Fibroblast of pulmonary artery (primary cell): ENCODE measurements around the gene CNBD2.
A peak's percentile ranks its signal among the peaks of the same experiment; 100 is the strongest.
"Not testable (repeated sequence)": the region's sequence is repeated elsewhere in the genome, so short reads cannot be mapped to it uniquely, and the experiment has no call there.

Experiments used
- DNase-seq: peaks from one replicate; pipeline ENCODE4 v3.0.0-alpha.2; 2010; ENCODE audit warnings: low read depth
- H3K4me3 ChIP-seq: replicated peaks from 2 replicates; pipeline ENCODE4 v1.5.1; 2011; ENCODE audit warnings: low read depth, mild to moderate bottlenecking, control low read depth, low read length, moderate library complexity
- CTCF ChIP-seq: IDR thresholded peaks from 2 replicates; pipeline ENCODE4 v1.5.1; 2011; ENCODE audit warnings: mild to moderate bottlenecking, control low read depth, low read length, inconsistent platforms; ENCODE audit errors: missing control alignments

The CNBD2 gene

GRCh38 chr20:36065427-36065998 is 97.1 kb downstream of the CNBD2 start:
- no peak for TF ChIP-seq CTCF
- H3K4me3 ChIP-seq, result peak overlapping the region; percentile 57
- DNase-seq, result no peak

GRCh38 chr20:36066777-36067176 is 98.4 kb downstream of the CNBD2 start:
- TF ChIP-seq CTCF, result no peak
- H3K4me3 ChIP-seq, result no peak overlapping the region
- DNase-seq, result no peak

GRCh38 chr20:36068526-36068925 is 100.1 kb downstream of the CNBD2 start:
- DNase-seq, H3K4me3 ChIP-seq: not testable (repeated sequence)

- no peak overlapping the region for H3K4me3 ChIP-seq
- TF ChIP-seq CTCF, result no peak
These were observed 102.1 kb downstream of the CNBD2 start for GRCh38 chr20:36070451-36070850.

GRCh38 chr20:36071848-36072247 is 103.5 kb downstream of the CNBD2 start:
- no peak overlapping the region for H3K4me3 ChIP-seq
- DNase-seq, result no peak
- TF ChIP-seq CTCF, result no peak

More at GRCh38 chr20:36070451-36070850, 102.1 kb downstream of the CNBD2 start:
- DNase-seq, result no peak

- DNase-seq, result peak; percentile 29
- H3K4me3 ChIP-seq, result no peak overlapping the region
- TF ChIP-seq CTCF, result no peak
These were observed 106.6 kb downstream of the CNBD2 start for GRCh38 chr20:36074983-36075382.

- not testable (repeated sequence) for H3K4me3 ChIP-seq, DNase-seq
These were observed 109.4 kb downstream of the CNBD2 start for GRCh38 chr20:36077762-36078161.

GRCh38 chr20:36079486-36079885 is 111.1 kb downstream of the CNBD2 start:
- no peak overlapping the region for H3K4me3 ChIP-seq
- no peak for DNase-seq
- TF ChIP-seq CTCF, result no peak

GRCh38 chr20:36079984-36080383 is 111.6 kb downstream of the CNBD2 start:
- not testable (repeated sequence) for DNase-seq, H3K4me3 ChIP-seq
